Measurements from ENCODE around the gene ZNF497. TPM values are rescaled to one million over a fixed set of nuclear protein-coding genes. Genes with fewer than 3 reads are reported as not detected.
A peak's percentile ranks its signal among the peaks of the same experiment; 100 is the strongest.

The ZNF497 gene
- total and polyA plus RNA-seq, 9 of the 15 experiments (the other 6 are each of a cell fraction or from before 2014, with no cell fraction given), result 0.06 to 0.98 (median 0.44) TPM; not detected in 1

GRCh38 chr19:58408152-58409009, 45.8 kb upstream of the ZNF497 start, which contains the start of gene ZNF584 (continued):
- TF ChIP-seq ZNF407 (IDR thresholded peaks at IDR 0.05; ENCODE audit: low read depth), result peak; percentile 84
- no peak for TF ChIP-seq MAFK (IDR thresholded peaks at IDR 0.05; ENCODE audit: low read length)
- peak; percentile 20; the same call in 1 of the 2 replicates for TF ChIP-seq DNMT1 (IDR thresholded peaks at IDR 0.05)
- peak; percentile 87; the same call in 1 of the 2 replicates for TF ChIP-seq RBM14 (IDR thresholded peaks at IDR 0.05; ENCODE audit: borderline replicate concordance, insufficient read depth, low read depth, low read length)
- TF ChIP-seq TAF1 (IDR thresholded peaks at IDR 0.05; ENCODE audit: control insufficient read depth, extremely low read depth, insufficient read depth, low read length, severe bottlenecking), result peak; percentile 89
- no peak for TF ChIP-seq ZNF785 (CRISPR knock-in tag; IDR thresholded peaks at IDR 0.05)
- TF ChIP-seq CTCF (IDR thresholded peaks at IDR 0.05 in 2 of 3, conservative IDR thresholded peaks at IDR 0.05 in 1 of 3; ENCODE audit: insufficient read depth in 2 of 3, low read depth in 1 of 3, low read length in 3 of 3), result peak in 1 of 3 experiments; percentile 32; a peak in 3 of 6 replicates
- TF ChIP-seq POLR2B (IDR thresholded peaks at IDR 0.05; ENCODE audit: low read depth, partially characterized antibody), result peak; percentile 95
- peak; percentile 27; the same call in 1 of the 2 replicates for TF ChIP-seq ELF1 (tag; IDR thresholded peaks at IDR 0.05)
- TF ChIP-seq PHF8 (IDR thresholded peaks at IDR 0.05; ENCODE audit: borderline replicate concordance, low read length), result peak; percentile 85
- no peak for TF ChIP-seq RBM17 (IDR thresholded peaks at IDR 0.05; ENCODE audit: borderline replicate concordance, low read depth, low read length)
- no peak for TF ChIP-seq SRSF7 (optimal IDR thresholded peaks at IDR 0.05; ENCODE audit: low read depth, low read length)
- TF ChIP-seq PTBP1 (IDR thresholded peaks at IDR 0.05; ENCODE audit: low read depth, low read length), result peak; percentile 62; the same call in 1 of the 2 replicates
- TF ChIP-seq SAFB (IDR thresholded peaks at IDR 0.05; ENCODE audit: borderline replicate concordance, low read depth, low read length), result peak; percentile 97

Data from K562 (cell line).